ENCODE data around the gene NUDT7.

The NUDT7 gene

GRCh38 chr16:77767826-77768225, 45.5 kb downstream of the NUDT7 start:
- no peak for DNase-seq (ENCODE audit: low read depth, low spot score)
- ChIA-PET CTCF (no interaction called here), POLR2A (no interaction called here)
- H3K4me3 ChIP-seq (ENCODE audit: low read depth, low read length): no peak overlapping the region
- no peak for TF ChIP-seq CTCF (IDR thresholded peaks at IDR 0.05; ENCODE audit: insufficient read depth, low read length, missing control alignments)

GRCh38 chr16:77775911-77776909, 53.9 kb downstream of the NUDT7 start:
- H3K4me3 ChIP-seq (ENCODE audit: low read depth, low read length): no peak overlapping the region
- ChIA-PET CTCF (interaction anchor here (0.8 to 0.9 kb wide), 2 partner anchors 15 to 42 kb away, joined by 3 read pairs; no protein-coding TSS in a partner anchor), POLR2A (no interaction called here)
- no peak for DNase-seq (ENCODE audit: low read depth, low spot score)
- no peak for TF ChIP-seq CTCF (IDR thresholded peaks at IDR 0.05; ENCODE audit: insufficient read depth, low read length, missing control alignments)

GRCh38 chr16:77777745-77778144, 55.4 kb downstream of the NUDT7 start:
- H3K4me3 ChIP-seq (ENCODE audit: low read depth, low read length): no peak overlapping the region
- no peak for DNase-seq (ENCODE audit: low read depth, low spot score)
- POLR2A ChIA-PET: no interaction called here
- no peak for TF ChIP-seq CTCF (IDR thresholded peaks at IDR 0.05; ENCODE audit: insufficient read depth, low read length, missing control alignments)
- CTCF ChIA-PET: interaction anchor here (1.3 kb wide), 1 partner anchor 195 kb away, joined by 3 read pairs; no protein-coding TSS in a partner anchor

- TF ChIP-seq CTCF (IDR thresholded peaks at IDR 0.05; ENCODE audit: insufficient read depth, low read length, missing control alignments): no peak
- CTCF ChIA-PET: interaction anchor here (0.8 to 2.5 kb wide), 7 partner anchors 9 to 191 kb away, joined by 3 to 14 read pairs (median 4); partner anchors contain the start of gene VAT1L
These were observed 58.1 kb downstream of the NUDT7 start for GRCh38 chr16:77780378-77780837.

GRCh38 chr16:77781091-77781490, 58.8 kb downstream of the NUDT7 start:
- CTCF ChIA-PET: interaction anchor here (0.6 to 2.5 kb wide), 10 partner anchors 8 to 221 kb away, joined by 3 to 14 read pairs (median 4); partner anchors contain the start of gene VAT1L
- TF ChIP-seq CTCF (IDR thresholded peaks at IDR 0.05; ENCODE audit: insufficient read depth, low read length, missing control alignments): no peak
- no peak for DNase-seq (ENCODE audit: low read depth, low spot score)
- no peak overlapping the region for H3K4me3 ChIP-seq (ENCODE audit: low read depth, low read length)
- POLR2A ChIA-PET: interaction anchor here (0.7 to 1.3 kb wide), 3 partner anchors 8 to 106 kb away, joined by 3 to 6 read pairs (median 6); partner anchors contain the start of gene VAT1L

More at GRCh38 chr16:77780378-77780837, 58.1 kb downstream of the NUDT7 start:
- H3K4me3 ChIP-seq (ENCODE audit: low read depth, low read length): no peak overlapping the region
- peak; percentile 86 for DNase-seq (ENCODE audit: low read depth, low spot score)
- POLR2A ChIA-PET: interaction anchor here (0.7 to 1.3 kb wide), 3 partner anchors 8 to 105 kb away, joined by 3 to 6 read pairs (median 6); partner anchors contain the start of gene VAT1L

GRCh38 chr16:77782694-77783093, 60.4 kb downstream of the NUDT7 start:
- ChIA-PET CTCF (interaction anchor here (1.0 to 3.8 kb wide), 9 partner anchors 22 to 183 kb away, joined by 3 to 11 read pairs (median 3); no protein-coding TSS in a partner anchor), POLR2A (no interaction called here)
- TF ChIP-seq CTCF (IDR thresholded peaks at IDR 0.05; ENCODE audit: insufficient read depth, low read length, missing control alignments): peak; percentile 51
- H3K4me3 ChIP-seq (ENCODE audit: low read depth, low read length): no peak overlapping the region
- no peak for DNase-seq (ENCODE audit: low read depth, low spot score)

Data from AG04449 (cell line).